Endothelial cell of umbilical vein (primary cell): ENCODE data around the gene MYO19. TPM values are rescaled to one million over a fixed set of nuclear protein-coding genes. Genes with fewer than 3 reads are reported as not detected.

Experiments used
- BruUV-seq: library from RNA; stranded (reverse); fragments of 400-500 nt; replicated peaks from 2 replicates; lab custom pipeline; 2021; lab: Mats Ljungman, UMichigan
- CTCF ChIA-PET: fragments of 300-600, 350-600 bp; sonication (Branson Sonifier 250); formaldehyde crosslinking; loops from one replicate; lab custom pipeline; 2021; ENCODE audit warnings: antibody characterized with exemption, inconsistent platforms; lab: Charles Lee
- POLR2A ChIA-PET: fragments of 300-600, 350-600 bp; sonication (Branson Sonifier 250); formaldehyde crosslinking; loops from one replicate; lab custom pipeline; 2021; ENCODE audit warnings: antibody characterized with exemption, inconsistent platforms; lab: Charles Lee
- DNase-seq: peaks from one replicate; pipeline ENCODE4 v3.0.0-alpha.2; 2011; ENCODE audit warnings: low read depth, low spot score
- FAIRE-seq: peaks from 2 replicates; lab custom pipeline; 2011; peaks lifted over from hg19 to GRCh38; lab: Jason Lieb, UNC
- H2AFZ ChIP-seq: 2 replicates; pipeline ENCODE4 v1.6.0; 2012; ENCODE audit warnings: low read depth, low read length, control low read depth, inconsistent platforms
- H3K27ac ChIP-seq: 2 replicates; pipeline ENCODE4 v1.5.1; 2011; ENCODE audit warnings: low read depth, mild to moderate bottlenecking, control low read depth, low read length, moderate library complexity; ENCODE audit not compliant: insufficient read depth
- H3K27me3 ChIP-seq, 2 experiments: 2 replicates each; pipeline versions ENCODE4 v1.6.0 to v1.6.1; 2011; ENCODE audit warnings: low read length in 2 of 2, mixed read lengths in 1 of 2; ENCODE audit not compliant: control insufficient read depth in 2 of 2, insufficient read depth in 2 of 2
- H3K36me3 ChIP-seq, 2 experiments: 2 replicates in 1 of 2; 3 replicates in 1 of 2; pipeline ENCODE4 v1.5.1; 2011; ENCODE audit warnings: low read length in 2 of 2, mild to moderate bottlenecking in 1 of 2, moderate library complexity in 1 of 2; ENCODE audit not compliant: control insufficient read depth in 2 of 2, insufficient read depth in 2 of 2; ENCODE audit errors: extremely low read depth in 1 of 2
- H3K4me1 ChIP-seq: 3 replicates; pipeline ENCODE4 v1.5.1; 2011; ENCODE audit warnings: mild to moderate bottlenecking, low read length; ENCODE audit not compliant: control insufficient read depth, insufficient read depth; ENCODE audit errors: extremely low read depth
- H3K4me2 ChIP-seq: 2 replicates; pipeline ENCODE4 v1.6.1; 2011; ENCODE audit warnings: low read length, control low read depth, mixed read lengths; ENCODE audit not compliant: insufficient read depth
- H3K4me3 ChIP-seq, 3 experiments: fragments of 200-600 bp in 1 of 3; sonication (generic), shearing (Covaris generic) in 1 of 3; replicated peaks in 1 of 3; 2 replicates each; pipeline ENCODE4 v1.5.1; 2011 to 2016; ENCODE audit warnings: control low read depth in 3 of 3, low read length in 3 of 3, mild to moderate bottlenecking in 2 of 3, inconsistent platforms in 1 of 3, low read depth in 1 of 3, moderate library complexity in 1 of 3; ENCODE audit not compliant: insufficient read depth in 1 of 3
- H3K79me2 ChIP-seq: 2 replicates; pipeline ENCODE4 v1.6.0; 2012; ENCODE audit warnings: low read length, inconsistent platforms; ENCODE audit not compliant: control insufficient read depth, insufficient read depth
- H3K9ac ChIP-seq: replicated peaks from 2 replicates; pipeline ENCODE3; 2011; ENCODE audit warnings: low read length, control low read depth; ENCODE audit not compliant: insufficient read depth; ENCODE audit errors: extremely low read depth
- H3K9me1 ChIP-seq: replicated peaks from 3 replicates; pipeline ENCODE4 v1.6.0; 2011; ENCODE audit warnings: mild to moderate bottlenecking, low read length; ENCODE audit not compliant: control insufficient read depth, insufficient read depth; ENCODE audit errors: extremely low read depth
- H3K9me3 ChIP-seq: replicated peaks from 2 replicates; pipeline ENCODE4 v1.5.1; 2012; ENCODE audit warnings: low read length, inconsistent platforms; ENCODE audit not compliant: control insufficient read depth, insufficient read depth
- H4K20me1 ChIP-seq: replicated peaks from 2 replicates; pipeline ENCODE3; 2011; ENCODE audit warnings: mild to moderate bottlenecking, low read length; ENCODE audit not compliant: control insufficient read depth, insufficient read depth; ENCODE audit errors: extremely low read depth
- CTCF ChIP-seq, 2 donors: IDR thresholded peaks; 1 replicate in 1 of 2; 2 replicates in 1 of 2; pipeline ENCODE4 v1.5.1; 2011; ENCODE audit warnings: low read length in 2 of 2, mild to moderate bottlenecking in 2 of 2, moderate library complexity in 2 of 2, control low read depth in 1 of 2, inconsistent platforms in 1 of 2, low read depth in 1 of 2; ENCODE audit not compliant: insufficient read depth in 1 of 2; ENCODE audit errors: extremely low read depth in 1 of 2
- EZH2 ChIP-seq: IDR thresholded peaks from 2 replicates; pipeline ENCODE4 v1.6.1; 2012; ENCODE audit warnings: borderline replicate concordance, low read depth, mild to moderate bottlenecking, moderate library complexity, low read length, inconsistent platforms; ENCODE audit not compliant: severe bottlenecking
- FOS ChIP-seq: IDR thresholded peaks from 2 replicates; pipeline ENCODE4 v1.6.1; 2011; ENCODE audit warnings: mild to moderate bottlenecking, low read length, moderate library complexity, borderline replicate concordance; ENCODE audit not compliant: insufficient read depth
- GATA2 ChIP-seq: IDR thresholded peaks from 2 replicates; pipeline ENCODE4 v1.7.0; 2011; ENCODE audit warnings: low read depth, mild to moderate bottlenecking, moderate library complexity, mixed read lengths, low read length; ENCODE audit not compliant: insufficient read length, insufficient read depth
- JUN ChIP-seq: IDR thresholded peaks from 2 replicates; pipeline ENCODE4 v1.6.1; 2011; ENCODE audit warnings: borderline replicate concordance, low read depth; ENCODE audit not compliant: insufficient read length, insufficient read depth
- MAX ChIP-seq: IDR thresholded peaks from 2 replicates; pipeline ENCODE4 v1.6.1; 2011; ENCODE audit not compliant: insufficient read depth, insufficient read length
- MYC ChIP-seq: IDR thresholded peaks from one replicate; pipeline ENCODE4 v1.6.1; 2011; ENCODE audit warnings: mild to moderate bottlenecking, low read depth, low read length
- POLR2A ChIP-seq: IDR thresholded peaks from 2 replicates; pipeline ENCODE4 v1.6.1; 2012; ENCODE audit warnings: low read depth, mild to moderate bottlenecking, control low read depth, low read length
- POLR2AphosphoS5 ChIP-seq: IDR thresholded peaks from 2 replicates; pipeline ENCODE4 v1.6.1; 2012; ENCODE audit warnings: low read depth, mild to moderate bottlenecking, control low read depth, low read length, moderate library complexity; ENCODE audit not compliant: insufficient read depth
- dilution Hi-C: fragments of 300-500 bp; cut with MboI; formaldehyde crosslinking; loops from one replicate; pipeline ENCODE4 v1.15.0; 2019; ENCODE audit warnings: low sequenced_read_pairs; ENCODE audit not compliant: extremely low pct_ligation_motif_present
- intact Hi-C: fragments of 100-400 bp; cut with micrococcal nuclease; formaldehyde crosslinking; loops from one replicate; pipeline ENCODE4 v1.10.0; 2022
- polyA plus RNA-seq, 4 experiments: library from polyadenylated mRNA; depleted of rRNA in 3 of 4; stranded (reverse) in 3 of 4; unstranded in 1 of 4; fragments of >200 nt; gene quantifications; 2 replicates each; pipeline versions ENCODE4 v1.2.1 to v1.2.3, GENCODE V29; 2011 to 2012; ENCODE audit warnings: missing spikeins in 1 of 4
- total RNA-seq: library from RNA; stranded (reverse); gene quantifications from 2 replicates; pipeline ENCODE4 v1.2.3, GENCODE V29; 2021

The MYO19 gene
- total and polyA plus RNA-seq, 2 donors (not counting 3 experiments of a cell fraction or from before 2014, with no cell fraction given), result 75.4 to 95.7 TPM

GRCh38 chr17:36468903-36469635, 65.6 kb downstream of the MYO19 start:
- dilution Hi-C loops (no loop called here), intact Hi-C loops (no loop called here)
- Histone ChIP-seq H3K4me1 (no peaks in the 10 kb centered on the region), H3K79me2 (no peaks in the 10 kb centered on the region), H3K4me3 (no peak overlapping the region), H3K27me3 (peaks cover 0 to 6% of the 10 kb centered on the region in 2 experiments), H3K36me3 (no peaks in the 10 kb centered on the region), H3K9me3 (no peaks in the 10 kb centered on the region), H3K9me1 (no peaks in the 10 kb centered on the region), H3K9ac (no peak overlapping the region), H4K20me1 (no peaks in the 10 kb centered on the region), H3K4me2 (no peak overlapping the region), H2AFZ (no peak overlapping the region), H3K27ac (no peak overlapping the region)
- DNase-seq (no peak), FAIRE-seq (no peak)
- TF ChIP-seq GATA2, result no peak
- no peak for TF ChIP-seq MAX
- no peak for TF ChIP-seq MYC
- TF ChIP-seq CTCF (IDR thresholded peaks at IDR 0.05; ENCODE audit: extremely low read depth in 1 of 2, insufficient read depth in 1 of 2, low read depth in 1 of 2, low read length in 2 of 2), result no peak
- TF ChIP-seq POLR2A, result no peak
- no peak for TF ChIP-seq POLR2AphosphoS5
- TF ChIP-seq JUN, result no peak
- TF ChIP-seq EZH2, result no peak
- TF ChIP-seq FOS, result no peak
- CTCF ChIA-PET, result interaction anchor here (0.9 to 1.9 kb wide), 3 partner anchors 8 to 17 kb away, joined by 3 to 10 read pairs (median 3); partner anchors contain the start of gene ZNHIT3
- no TSS peak for BruUV-seq
- POLR2A ChIA-PET, result no interaction called here
